ENCODE measurements around the gene NCK1. TPM values are rescaled to one million over a fixed set of nuclear protein-coding genes. Genes with fewer than 3 reads are reported as not detected.

The NCK1 gene
- total and polyA plus RNA-seq, 2 of the 13 experiments (the other 11 are each of a cell fraction or from before 2014, with no cell fraction given): 14.7 to 30.4 TPM

DNA sequence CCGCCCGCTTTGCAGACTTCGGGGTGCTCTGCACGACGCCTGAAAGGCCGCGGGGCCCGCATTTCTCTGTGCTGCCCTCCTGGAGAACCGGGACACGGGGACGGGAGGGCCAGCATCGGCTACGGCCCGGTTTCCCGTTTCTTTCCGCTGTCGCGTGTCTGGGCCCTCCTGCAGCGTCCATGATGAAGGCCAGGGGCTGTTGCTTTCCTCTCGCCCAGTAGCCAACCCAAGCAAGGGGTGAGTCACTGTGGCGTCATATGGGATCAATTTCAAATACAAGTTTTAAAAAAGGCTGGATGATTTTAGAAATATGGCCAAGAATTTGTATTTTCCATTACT lies 42.6 kb upstream of the NCK1 start (continued):
- no peak for TF ChIP-seq ZNF577 (CRISPR knock-in tag; IDR thresholded peaks at IDR 0.05; ENCODE audit: borderline replicate concordance, low read depth)
- no peak for TF ChIP-seq ARNTL (CRISPR knock-in tag; IDR thresholded peaks at IDR 0.05)
- TF ChIP-seq ZKSCAN8 (CRISPR knock-in tag; IDR thresholded peaks at IDR 0.05; ENCODE audit: borderline replicate concordance): no peak
- no peak for TF ChIP-seq IRX3 (CRISPR knock-in tag; IDR thresholded peaks at IDR 0.05; ENCODE audit: borderline replicate concordance, low read depth)
- TF ChIP-seq ZNF576 (CRISPR knock-in tag; IDR thresholded peaks at IDR 0.05): no peak
- no peak for TF ChIP-seq ZNF512B (CRISPR knock-in tag; IDR thresholded peaks at IDR 0.05; ENCODE audit: borderline replicate concordance)
- TF ChIP-seq SRSF9 (IDR thresholded peaks at IDR 0.05; ENCODE audit: borderline replicate concordance, insufficient read depth, low read depth, low read length, poor library complexity, severe bottlenecking): no peak
- no peak for TF ChIP-seq POLR2G (IDR thresholded peaks at IDR 0.05; ENCODE audit: low read depth, low read length)
- TF ChIP-seq EEA1 (CRISPR knock-in tag; IDR thresholded peaks at IDR 0.05; ENCODE audit: borderline replicate concordance): no peak
- TF ChIP-seq THRA (CRISPR knock-in tag; IDR thresholded peaks at IDR 0.05; ENCODE audit: borderline replicate concordance): no peak
- no peak for TF ChIP-seq JUNB (CRISPR knock-in tag; IDR thresholded peaks at IDR 0.05; ENCODE audit: borderline replicate concordance)
- TF ChIP-seq ZSCAN20 (CRISPR knock-in tag; IDR thresholded peaks at IDR 0.05; ENCODE audit: borderline replicate concordance): no peak
- TF ChIP-seq ZNF383 (CRISPR knock-in tag; IDR thresholded peaks at IDR 0.05; ENCODE audit: borderline replicate concordance): no peak
- TF ChIP-seq POLR2A (IDR thresholded peaks at IDR 0.05; ENCODE audit: insufficient read depth in 1 of 2, low read depth in 2 of 2, low read length in 2 of 2): no peak
- no peak for TF ChIP-seq SNAI1 (CRISPR knock-in tag; IDR thresholded peaks at IDR 0.05; ENCODE audit: borderline replicate concordance)
- no peak for TF ChIP-seq PAWR (CRISPR knock-in tag; IDR thresholded peaks at IDR 0.05; ENCODE audit: borderline replicate concordance)
- no peak for TF ChIP-seq XRCC5 (optimal IDR thresholded peaks at IDR 0.05; ENCODE audit: low read length)
- TF ChIP-seq NFE2 (CRISPR knock-in tag; IDR thresholded peaks at IDR 0.05): no peak
- TF ChIP-seq, protein P1, sequence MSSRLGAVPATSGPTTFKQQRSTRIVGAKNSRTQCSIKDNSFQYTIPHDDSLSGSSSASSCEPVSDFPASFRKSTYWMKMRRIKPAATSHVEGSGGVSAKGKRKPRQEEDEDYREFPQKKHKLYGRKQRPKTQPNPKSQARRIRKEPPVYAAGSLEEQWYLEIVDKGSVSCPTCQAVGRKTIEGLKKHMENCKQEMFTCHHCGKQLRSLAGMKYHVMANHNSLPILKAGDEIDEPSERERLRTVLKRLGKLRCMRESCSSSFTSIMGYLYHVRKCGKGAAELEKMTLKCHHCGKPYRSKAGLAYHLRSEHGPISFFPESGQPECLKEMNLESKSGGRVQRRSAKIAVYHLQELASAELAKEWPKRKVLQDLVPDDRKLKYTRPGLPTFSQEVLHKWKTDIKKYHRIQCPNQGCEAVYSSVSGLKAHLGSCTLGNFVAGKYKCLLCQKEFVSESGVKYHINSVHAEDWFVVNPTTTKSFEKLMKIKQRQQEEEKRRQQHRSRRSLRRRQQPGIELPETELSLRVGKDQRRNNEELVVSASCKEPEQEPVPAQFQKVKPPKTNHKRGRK (CRISPR knock-in tag; IDR thresholded peaks at IDR 0.05): no peak
- TF ChIP-seq, protein P2, sequence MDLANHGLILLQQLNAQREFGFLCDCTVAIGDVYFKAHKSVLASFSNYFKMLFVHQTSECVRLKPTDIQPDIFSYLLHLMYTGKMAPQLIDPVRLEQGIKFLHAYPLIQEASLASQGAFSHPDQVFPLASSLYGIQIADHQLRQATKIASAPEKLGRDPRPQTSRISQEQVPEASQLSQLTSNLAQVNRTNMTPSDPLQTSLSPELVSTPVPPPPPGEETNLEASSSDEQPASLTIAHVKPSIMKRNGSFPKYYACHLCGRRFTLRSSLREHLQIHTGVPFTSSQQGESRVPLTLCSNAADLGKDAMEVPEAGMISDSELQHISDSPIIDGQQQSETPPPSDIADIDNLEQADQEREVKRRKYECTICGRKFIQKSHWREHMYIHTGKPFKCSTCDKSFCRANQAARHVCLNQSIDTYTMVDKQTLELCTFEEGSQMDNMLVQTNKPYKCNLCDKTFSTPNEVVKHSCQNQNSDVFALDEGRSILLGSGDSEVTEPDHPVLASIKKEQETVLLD (CRISPR knock-in tag; IDR thresholded peaks at IDR 0.05; ENCODE audit: low read depth): no peak
- no peak for TF ChIP-seq ZNF567 (CRISPR knock-in tag; IDR thresholded peaks at IDR 0.05; ENCODE audit: borderline replicate concordance)
- no peak for TF ChIP-seq SAP130 (CRISPR knock-in tag; IDR thresholded peaks at IDR 0.05; ENCODE audit: low read depth)
- TF ChIP-seq U2AF1 (optimal IDR thresholded peaks at IDR 0.05; ENCODE audit: low read depth, low read length): no peak
- no peak for TF ChIP-seq ZNF569 (CRISPR knock-in tag; IDR thresholded peaks at IDR 0.05; ENCODE audit: borderline replicate concordance)
